NCI-H128 (cell line): ENCODE data around the gene KREMEN1.

ENCODE experiments used
- DNase-seq: peaks from one replicate; lab custom pipeline; 2025; ENCODE audit not compliant: unreplicated experiment; lab: John Stamatoyannopoulos, UW

Gene KREMEN1

GRCh38 chr22:29048822-29049654, 23.8 kb upstream of the KREMEN1 start:
- no peak for DNase-seq

- DNase-seq = no peak
Measured at GRCh38 chr22:29049655-29050263, 23.1 kb upstream of the KREMEN1 start.

- no peak for DNase-seq
Measured at GRCh38 chr22:29050457-29050856, 22.4 kb upstream of the KREMEN1 start.

- no peak for DNase-seq
Measured at GRCh38 chr22:29053048-29053702, 19.7 kb upstream of the KREMEN1 start.

- no peak for DNase-seq
Measured at GRCh38 chr22:29054251-29054767, 18.5 kb upstream of the KREMEN1 start.

- DNase-seq = no peak
Measured at GRCh38 chr22:29055192-29055830, 17.5 kb upstream of the KREMEN1 start.

- DNase-seq = no peak
Measured at GRCh38 chr22:29056472-29056871, 16.4 kb upstream of the KREMEN1 start.

- no peak for DNase-seq
Measured at GRCh38 chr22:29060251-29060869, 12.5 kb upstream of the KREMEN1 start.

GRCh38 chr22:29060931-29061330, 11.9 kb upstream of the KREMEN1 start:
- no peak for DNase-seq

- no peak for DNase-seq
Measured at GRCh38 chr22:29061773-29062172, 11.1 kb upstream of the KREMEN1 start, which contains the start of gene C22orf31. Gene C22orf31, minus strand, starts transcription at chr22:29061831. Its CDS starts 39 bp downstream, at chr22:29061792.

- no peak for DNase-seq
Measured at GRCh38 chr22:29062286-29062821, 10.5 kb upstream of the KREMEN1 start.

GRCh38 chr22:29065468-29066190, 7.2 kb upstream of the KREMEN1 start:
- no peak for DNase-seq

- DNase-seq = no peak
Measured at GRCh38 chr22:29069463-29069862, 3.4 kb upstream of the KREMEN1 start.

- no peak for DNase-seq
Measured at GRCh38 chr22:29070490-29070889, 2.3 kb upstream of the KREMEN1 start.

- DNase-seq = no peak
Measured at GRCh38 chr22:29071261-29072045, 1.4 kb upstream of the KREMEN1 start.

- peak; percentile 23 for DNase-seq
Measured at GRCh38 chr22:29072193-29072978, 449 bp upstream of the KREMEN1 start.

- DNase-seq = no peak
Measured at GRCh38 chr22:29073618-29074275, 912 bp downstream of the KREMEN1 start.

GRCh38 chr22:29074276-29074772, 1.5 kb downstream of the KREMEN1 start:
- DNase-seq = no peak
